ENCODE data around the gene CHRNA9.

DNA sequence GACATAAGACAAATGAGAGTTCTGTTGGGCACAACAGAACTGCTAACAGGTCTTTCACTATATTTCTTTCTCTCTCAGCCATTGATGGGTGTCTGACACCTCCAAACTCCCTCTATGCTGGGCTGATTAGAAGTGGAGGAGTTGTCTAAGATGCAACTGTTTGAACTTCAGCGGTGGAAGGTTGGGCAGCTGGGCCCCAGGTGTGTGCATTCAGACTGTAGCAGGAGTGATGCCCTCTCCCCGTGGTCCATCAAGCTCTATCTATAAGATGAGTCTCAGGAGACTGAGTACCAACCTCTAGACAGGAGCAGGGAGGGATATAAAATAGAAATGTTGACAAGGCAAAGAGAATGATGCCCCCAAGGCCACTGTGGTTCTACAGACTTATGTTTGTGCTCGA is 28.2 kb upstream of the CHRNA9 start:
- TF ChIP-seq, protein P1, sequence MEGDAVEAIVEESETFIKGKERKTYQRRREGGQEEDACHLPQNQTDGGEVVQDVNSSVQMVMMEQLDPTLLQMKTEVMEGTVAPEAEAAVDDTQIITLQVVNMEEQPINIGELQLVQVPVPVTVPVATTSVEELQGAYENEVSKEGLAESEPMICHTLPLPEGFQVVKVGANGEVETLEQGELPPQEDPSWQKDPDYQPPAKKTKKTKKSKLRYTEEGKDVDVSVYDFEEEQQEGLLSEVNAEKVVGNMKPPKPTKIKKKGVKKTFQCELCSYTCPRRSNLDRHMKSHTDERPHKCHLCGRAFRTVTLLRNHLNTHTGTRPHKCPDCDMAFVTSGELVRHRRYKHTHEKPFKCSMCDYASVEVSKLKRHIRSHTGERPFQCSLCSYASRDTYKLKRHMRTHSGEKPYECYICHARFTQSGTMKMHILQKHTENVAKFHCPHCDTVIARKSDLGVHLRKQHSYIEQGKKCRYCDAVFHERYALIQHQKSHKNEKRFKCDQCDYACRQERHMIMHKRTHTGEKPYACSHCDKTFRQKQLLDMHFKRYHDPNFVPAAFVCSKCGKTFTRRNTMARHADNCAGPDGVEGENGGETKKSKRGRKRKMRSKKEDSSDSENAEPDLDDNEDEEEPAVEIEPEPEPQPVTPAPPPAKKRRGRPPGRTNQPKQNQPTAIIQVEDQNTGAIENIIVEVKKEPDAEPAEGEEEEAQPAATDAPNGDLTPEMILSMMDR (IDR thresholded peaks at IDR 0.05; ENCODE audit: insufficient read depth, low read length, poor library complexity, severe bottlenecking) = no peak
- TF ChIP-seq EZH2phosphoT487 (conservative IDR thresholded peaks at IDR 0.05; ENCODE audit: low read length) = no peak
